Liver (tissue), 9 donors: Measurements from ENCODE around the gene UBE2D4. TPM values are rescaled to one million over a fixed set of nuclear protein-coding genes. Genes with fewer than 3 reads are reported as not detected.

Source experiments
- DNase-seq: peaks from one replicate; pipeline ENCODE4 v3.0.0-alpha.2; 2017; ENCODE audit warnings: low spot score
- H3K27ac ChIP-seq, 2 donors: one replicate each; pipeline ENCODE4 v1.7.0; 2013; ENCODE audit warnings: inconsistent platforms in 2 of 2, low read length in 2 of 2, control low read depth in 1 of 2, low read depth in 1 of 2, mild to moderate bottlenecking in 1 of 2
- H3K27me3 ChIP-seq, 4 donors: one replicate each; pipeline versions ENCODE4 v1.6.1 to v1.7.0; 2013; ENCODE audit warnings: low read length in 3 of 4, inconsistent platforms in 1 of 4, mild to moderate bottlenecking in 1 of 4, moderate library complexity in 1 of 4; ENCODE audit not compliant: control insufficient read depth in 4 of 4, insufficient read depth in 4 of 4
- H3K36me3 ChIP-seq, 4 donors: one replicate each; pipeline versions ENCODE4 v1.6.1 to v1.7.0; 2013; ENCODE audit warnings: low read length in 3 of 4, mild to moderate bottlenecking in 3 of 4, low read depth in 1 of 4, moderate library complexity in 1 of 4; ENCODE audit not compliant: control insufficient read depth in 4 of 4, insufficient read depth in 3 of 4
- H3K4me1 ChIP-seq, 4 donors: one replicate each; pipeline versions ENCODE4 v1.6.1 to v1.7.0; 2013; ENCODE audit warnings: low read length in 3 of 4, mild to moderate bottlenecking in 3 of 4, moderate library complexity in 1 of 4; ENCODE audit not compliant: control insufficient read depth in 4 of 4, insufficient read depth in 4 of 4
- H3K4me3 ChIP-seq, 3 donors: one replicate each; pipeline versions ENCODE4 v1.6.1 to v1.7.0; 2013; ENCODE audit warnings: low read length in 3 of 3, control low read depth in 1 of 3, low read depth in 1 of 3, mild to moderate bottlenecking in 1 of 3
- H3K9ac ChIP-seq, 2 donors: one replicate each; pipeline ENCODE4 v1.7.0; 2013; ENCODE audit warnings: low read length in 2 of 2, mild to moderate bottlenecking in 2 of 2, moderate library complexity in 2 of 2, control low read depth in 1 of 2, low read depth in 1 of 2
- H3K9me3 ChIP-seq, 4 donors: one replicate each; pipeline versions ENCODE4 v1.6.1 to v1.7.0; 2013; ENCODE audit warnings: low read length in 3 of 4; ENCODE audit not compliant: control insufficient read depth in 4 of 4
- ATF3 ChIP-seq: IDR thresholded peaks from 2 replicates; pipeline ENCODE4 v1.6.1; 2016; ENCODE audit warnings: antibody characterized with exemption
- EGR1 ChIP-seq, 2 donors: IDR thresholded peaks; 2 replicates each; pipeline ENCODE4 v1.6.1; 2016 to 2018; ENCODE audit warnings: antibody characterized with exemption in 2 of 2, low read depth in 2 of 2
- FOXA1 ChIP-seq: IDR thresholded peaks from 2 replicates; pipeline ENCODE4 v1.6.1; 2016; ENCODE audit warnings: antibody characterized with exemption
- FOXA2 ChIP-seq: IDR thresholded peaks from 2 replicates; pipeline ENCODE4 v1.6.1; 2016; ENCODE audit warnings: antibody characterized with exemption
- GABPA ChIP-seq, 2 donors: IDR thresholded peaks in 1 of 2; conservative IDR thresholded peaks in 1 of 2; 2 replicates each; pipeline ENCODE4 v1.6.1; 2016; ENCODE audit warnings: antibody characterized with exemption in 2 of 2, mild to moderate bottlenecking in 1 of 2, moderate library complexity in 1 of 2
- HNF4G ChIP-seq: IDR thresholded peaks from 2 replicates; pipeline ENCODE4 v1.6.1; 2016; ENCODE audit warnings: antibody characterized with exemption
- MAX ChIP-seq: IDR thresholded peaks from 2 replicates; pipeline ENCODE4 v1.6.1; 2016; ENCODE audit warnings: antibody characterized with exemption
- NR2F2 ChIP-seq: IDR thresholded peaks from 2 replicates; pipeline ENCODE4 v1.6.1; 2016; ENCODE audit warnings: antibody characterized with exemption
- REST ChIP-seq: IDR thresholded peaks from 2 replicates; pipeline ENCODE4 v1.6.1; 2016; ENCODE audit warnings: antibody characterized with exemption, mild to moderate bottlenecking
- SP1 ChIP-seq: IDR thresholded peaks from 2 replicates; pipeline ENCODE4 v1.6.1; 2018; ENCODE audit warnings: antibody characterized with exemption, mild to moderate bottlenecking
- TAF1 ChIP-seq: conservative IDR thresholded peaks from 2 replicates; pipeline ENCODE4 v1.6.1; 2016; ENCODE audit warnings: antibody characterized with exemption, mild to moderate bottlenecking
- YY1 ChIP-seq: IDR thresholded peaks from 2 replicates; pipeline ENCODE4 v1.6.1; 2016; ENCODE audit warnings: antibody characterized with exemption, mild to moderate bottlenecking
- ZBTB33 ChIP-seq: IDR thresholded peaks from 2 replicates; pipeline ENCODE4 v1.6.1; 2016; ENCODE audit warnings: antibody characterized with exemption
- WGBS: extraction: QIAGEN DNeasy Blood & Tissue Kit; methylation state at CpG from one replicate; pipeline ENCODE4 v1.1.7; 2013; 5-methylcytosine and 5-hydroxymethylcytosine counted together
- polyA plus RNA-seq, 2 donors: library from polyadenylated mRNA; stranded (reverse) in 1 of 2; unstranded in 1 of 2; fragments of 200-250 nt in 1 of 2; fragments of >200 nt in 1 of 2; fragmentation: Nextera tagmentation in 1 of 2; extraction: Ambion mirVana in 1 of 2; gene quantifications; one replicate each; pipeline versions ENCODE4 v1.2.1 to v1.2.3, GENCODE V29; 2013 to 2015
- total RNA-seq, 2 donors: library from RNA; depleted of rRNA; stranded (reverse); fragments of >200 nt; gene quantifications; one replicate each; pipeline ENCODE4 v1.2.3, GENCODE V29; 2014
- TF ChIP-seq, protein P1 (sequence below): fragments of 150-350 bp; IDR thresholded peaks from 2 replicates; pipeline ENCODE4 v1.5.1; 2017; ENCODE audit warnings: improper control_type of control experiment, low read depth, low read length; ENCODE audit not compliant: missing input control
- donor health status: healthy.
- donor health status: healthy.
- donor health status: healthy.
- donor health status: healthy.
- donor health status: healthy.

UBE2D4 gene
- total and polyA plus RNA-seq, 4 donors: 5.1 to 17.9 (median 11.8) TPM

DNA sequence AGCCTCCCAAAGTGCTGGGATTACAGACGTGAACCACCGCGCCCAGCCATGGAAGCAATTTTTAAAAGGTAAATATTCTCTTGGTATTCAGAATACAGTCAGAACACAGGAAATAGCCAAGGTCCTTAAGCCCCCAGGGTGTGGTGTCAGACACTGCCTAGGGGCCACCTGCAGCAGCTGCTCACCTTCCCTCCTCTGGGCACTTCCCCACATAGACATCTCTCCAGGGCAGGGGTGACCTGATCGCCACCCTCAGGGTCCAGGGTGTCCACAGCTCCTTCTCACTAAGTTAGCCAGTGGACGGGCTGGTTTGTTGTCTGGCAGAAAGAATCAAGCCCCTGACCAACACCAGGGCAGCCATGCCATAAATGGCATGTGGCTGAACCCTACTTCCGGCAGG is 35.8 kb upstream of the UBE2D4 start (continued):
- TF ChIP-seq ZBTB33 (no peak), FOXA2 (no peak), NR2F2 (no peak), HNF4G (no peak), MAX (no peak), ATF3 (no peak), SP1 (no peak)
- TF ChIP-seq, protein P1, sequence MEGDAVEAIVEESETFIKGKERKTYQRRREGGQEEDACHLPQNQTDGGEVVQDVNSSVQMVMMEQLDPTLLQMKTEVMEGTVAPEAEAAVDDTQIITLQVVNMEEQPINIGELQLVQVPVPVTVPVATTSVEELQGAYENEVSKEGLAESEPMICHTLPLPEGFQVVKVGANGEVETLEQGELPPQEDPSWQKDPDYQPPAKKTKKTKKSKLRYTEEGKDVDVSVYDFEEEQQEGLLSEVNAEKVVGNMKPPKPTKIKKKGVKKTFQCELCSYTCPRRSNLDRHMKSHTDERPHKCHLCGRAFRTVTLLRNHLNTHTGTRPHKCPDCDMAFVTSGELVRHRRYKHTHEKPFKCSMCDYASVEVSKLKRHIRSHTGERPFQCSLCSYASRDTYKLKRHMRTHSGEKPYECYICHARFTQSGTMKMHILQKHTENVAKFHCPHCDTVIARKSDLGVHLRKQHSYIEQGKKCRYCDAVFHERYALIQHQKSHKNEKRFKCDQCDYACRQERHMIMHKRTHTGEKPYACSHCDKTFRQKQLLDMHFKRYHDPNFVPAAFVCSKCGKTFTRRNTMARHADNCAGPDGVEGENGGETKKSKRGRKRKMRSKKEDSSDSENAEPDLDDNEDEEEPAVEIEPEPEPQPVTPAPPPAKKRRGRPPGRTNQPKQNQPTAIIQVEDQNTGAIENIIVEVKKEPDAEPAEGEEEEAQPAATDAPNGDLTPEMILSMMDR: no peak

- TF ChIP-seq ATF3: no peak
- no peak for TF ChIP-seq GABPA (IDR thresholded peaks at IDR 0.05 in 1 of 2, conservative IDR thresholded peaks at IDR 0.05 in 1 of 2)
- DNase-seq: no peak
- Histone ChIP-seq H3K27me3 (no peaks in the 10 kb centered on the region), H3K9ac (no peak overlapping the region), H3K36me3 (peaks cover 0 to 4% (median under 1%) of the 10 kb centered on the region in 4 donors), H3K27ac (no peak overlapping the region), H3K4me3 (no peak overlapping the region), H3K4me1 (no peaks in the 10 kb centered on the region), H3K9me3 (no peaks in the 10 kb centered on the region)
- 90% methylated on average over 12 of the region's 12 CpGs for WGBS
Measured at GRCh38 chr7:43891069-43891955, 34.9 kb upstream of the UBE2D4 start.

GRCh38 chr7:43895847-43896415 is 30.3 kb upstream of the UBE2D4 start:
- no peak for TF ChIP-seq YY1
- no peak for TF ChIP-seq TAF1
- no peak for TF ChIP-seq SP1
- no peak for TF ChIP-seq MAX
- no peak for TF ChIP-seq GABPA (IDR thresholded peaks at IDR 0.05 in 1 of 2, conservative IDR thresholded peaks at IDR 0.05 in 1 of 2)
- TF ChIP-seq HNF4G: no peak
- TF ChIP-seq ZBTB33: no peak
- no peak for TF ChIP-seq EGR1 (IDR thresholded peaks at IDR 0.05; ENCODE audit: low read depth in 2 of 2)
- no peak for TF ChIP-seq ATF3
- TF ChIP-seq FOXA1: no peak
- no peak for TF ChIP-seq FOXA2
- no peak for TF ChIP-seq REST
- DNase-seq: no peak
- H3K27me3 ChIP-seq: no peaks in the 10 kb centered on the region
- H3K27ac ChIP-seq: no peak overlapping the region
- WGBS: 94% methylated on average over 8 of the region's 8 CpGs
- H3K9ac ChIP-seq: no peak overlapping the region
- no peak overlapping the region for H3K4me3 ChIP-seq
- H3K36me3 ChIP-seq: no peaks in the 10 kb centered on the region
- H3K4me1 ChIP-seq: no peaks in the 10 kb centered on the region
- H3K9me3 ChIP-seq: no peaks in the 10 kb centered on the region
